ENCODE measurements around the gene FKTN.

The FKTN gene

GRCh38 chr9:105670315-105670714 is 112.4 kb downstream of the FKTN start:
- H3K4me3 ChIP-seq (ENCODE audit: low read depth, low read length) = no peak overlapping the region
- no peak for TF ChIP-seq CTCF (IDR thresholded peaks at IDR 0.05; ENCODE audit: low read depth, low read length)

- TF ChIP-seq CTCF (IDR thresholded peaks at IDR 0.05; ENCODE audit: low read depth, low read length) = no peak
- H3K4me3 ChIP-seq (ENCODE audit: low read depth, low read length) = no peak overlapping the region
These were observed 112.8 kb downstream of the FKTN start for GRCh38 chr9:105670775-105671174.

GRCh38 chr9:105672711-105673234 is 114.8 kb downstream of the FKTN start:
- H3K4me3 ChIP-seq (ENCODE audit: low read depth, low read length) = no peak overlapping the region
- TF ChIP-seq CTCF (IDR thresholded peaks at IDR 0.05; ENCODE audit: low read depth, low read length) = no peak

GRCh38 chr9:105673850-105674387 is 116.0 kb downstream of the FKTN start:
- no peak for TF ChIP-seq CTCF (IDR thresholded peaks at IDR 0.05; ENCODE audit: low read depth, low read length)
- no peak overlapping the region for H3K4me3 ChIP-seq (ENCODE audit: low read depth, low read length)

- no peak for TF ChIP-seq CTCF (IDR thresholded peaks at IDR 0.05; ENCODE audit: low read depth, low read length)
- no peak overlapping the region for H3K4me3 ChIP-seq (ENCODE audit: low read depth, low read length)
These were observed 118.5 kb downstream of the FKTN start for GRCh38 chr9:105676351-105676923.

GRCh38 chr9:105678163-105678562 is 120.2 kb downstream of the FKTN start:
- H3K4me3 ChIP-seq (ENCODE audit: low read depth, low read length) = no peak overlapping the region
- no peak for TF ChIP-seq CTCF (IDR thresholded peaks at IDR 0.05; ENCODE audit: low read depth, low read length)

- TF ChIP-seq CTCF (IDR thresholded peaks at IDR 0.05; ENCODE audit: low read depth, low read length) = no peak
- H3K4me3 ChIP-seq (ENCODE audit: low read depth, low read length) = no peak overlapping the region
These were observed 120.8 kb downstream of the FKTN start for GRCh38 chr9:105678781-105679180.
